Brain microvascular endothelial cell (primary cell): Measurements from ENCODE around the gene CTTN.

Experiments used
- DNase-seq: peaks from one replicate; pipeline ENCODE4 v3.0.0-alpha.2; 2020
- H3K27ac ChIP-seq: fragments of 250-450 bp; sonication (Bioruptor Pico); 2 replicates; pipeline ENCODE4 v1.5.1; 2020; ENCODE audit warnings: mild to moderate bottlenecking, moderate library complexity
- H3K27me3 ChIP-seq: fragments of 250-450 bp; sonication (Bioruptor Pico); replicated peaks from 2 replicates; pipeline ENCODE4 v1.5.1; 2020; ENCODE audit warnings: mild to moderate bottlenecking
- H3K36me3 ChIP-seq: fragments of 250-450 bp; sonication (Bioruptor Pico); replicated peaks from 2 replicates; pipeline ENCODE4 v1.5.1; 2020; ENCODE audit warnings: mild to moderate bottlenecking
- H3K4me3 ChIP-seq: 2 replicates; pipeline ENCODE4 v1.5.1; 2011; ENCODE audit warnings: low read depth, mild to moderate bottlenecking, control low read depth, low read length, moderate library complexity
- CTCF ChIP-seq: IDR thresholded peaks from 2 replicates; pipeline ENCODE4 v1.5.1; 2011; ENCODE audit warnings: low read depth, mild to moderate bottlenecking, moderate library complexity, low read length, control low read depth, inconsistent platforms; ENCODE audit errors: missing control alignments
- in situ Hi-C: cut with HindIII; loops from 2 replicates; pipeline ENCODE4 v1.10.0; 2017; ENCODE audit warnings: low sequenced_read_pairs, low pct_ligation_motif_present

CTTN gene

GRCh38 chr11:70485326-70486025 is 87.1 kb downstream of the CTTN start:
- H3K4me3 ChIP-seq: no peak overlapping the region
- no peak for DNase-seq
- H3K27ac ChIP-seq: no peak overlapping the region
- H3K27me3 ChIP-seq: no peaks in the 10 kb centered on the region
- no peak for TF ChIP-seq CTCF
- no peaks in the 10 kb centered on the region for H3K36me3 ChIP-seq
- in situ Hi-C loops: no loop called here

- Histone ChIP-seq H3K27ac (no peak overlapping the region), H3K36me3 (no peaks in the 10 kb centered on the region), H3K4me3 (no peak overlapping the region), H3K27me3 (no peaks in the 10 kb centered on the region)
- in situ Hi-C loops: no loop called here
- no peak for DNase-seq
- no peak for TF ChIP-seq CTCF
Observed at GRCh38 chr11:70486026-70486415, 87.7 kb downstream of the CTTN start.
